DND-41 (cell line): ENCODE results near the gene CPLX1.

Experiments used
- CTCF ChIP-seq: IDR thresholded peaks from 2 replicates; pipeline ENCODE4 v1.5.1; 2012; ENCODE audit warnings: borderline replicate concordance, low read length, moderate library complexity, mild to moderate bottlenecking; ENCODE audit not compliant: poor library complexity, severe bottlenecking; ENCODE audit errors: extremely low read depth
- EZH2 ChIP-seq: IDR thresholded peaks from 3 replicates; pipeline ENCODE4 v1.6.1; 2012; ENCODE audit warnings: borderline replicate concordance, low read depth, mild to moderate bottlenecking, moderate library complexity, low read length, inconsistent platforms; ENCODE audit not compliant: severe bottlenecking

GRCh38 chr4:837772-838171 is 11.8 kb upstream of the CPLX1 start:
- TF ChIP-seq CTCF (no peak), EZH2 (no peak)
